GM19328 (cell line): ENCODE measurements around the gene HTT.
A peak's percentile ranks its signal among the peaks of the same experiment; 100 is the strongest.
"Not testable (repeated sequence)": the region's sequence is repeated elsewhere in the genome, so short reads cannot be mapped to it uniquely, and the experiment has no call there.

ENCODE experiments used
- ATAC-seq: cut with Tn5 transposase; IDR thresholded peaks from one replicate; pipeline ENCODE4 v1.9.1; 2021; ENCODE audit warnings: mild to moderate bottlenecking, moderate library complexity; ENCODE audit not compliant: unreplicated experiment

HTT gene

DNA sequence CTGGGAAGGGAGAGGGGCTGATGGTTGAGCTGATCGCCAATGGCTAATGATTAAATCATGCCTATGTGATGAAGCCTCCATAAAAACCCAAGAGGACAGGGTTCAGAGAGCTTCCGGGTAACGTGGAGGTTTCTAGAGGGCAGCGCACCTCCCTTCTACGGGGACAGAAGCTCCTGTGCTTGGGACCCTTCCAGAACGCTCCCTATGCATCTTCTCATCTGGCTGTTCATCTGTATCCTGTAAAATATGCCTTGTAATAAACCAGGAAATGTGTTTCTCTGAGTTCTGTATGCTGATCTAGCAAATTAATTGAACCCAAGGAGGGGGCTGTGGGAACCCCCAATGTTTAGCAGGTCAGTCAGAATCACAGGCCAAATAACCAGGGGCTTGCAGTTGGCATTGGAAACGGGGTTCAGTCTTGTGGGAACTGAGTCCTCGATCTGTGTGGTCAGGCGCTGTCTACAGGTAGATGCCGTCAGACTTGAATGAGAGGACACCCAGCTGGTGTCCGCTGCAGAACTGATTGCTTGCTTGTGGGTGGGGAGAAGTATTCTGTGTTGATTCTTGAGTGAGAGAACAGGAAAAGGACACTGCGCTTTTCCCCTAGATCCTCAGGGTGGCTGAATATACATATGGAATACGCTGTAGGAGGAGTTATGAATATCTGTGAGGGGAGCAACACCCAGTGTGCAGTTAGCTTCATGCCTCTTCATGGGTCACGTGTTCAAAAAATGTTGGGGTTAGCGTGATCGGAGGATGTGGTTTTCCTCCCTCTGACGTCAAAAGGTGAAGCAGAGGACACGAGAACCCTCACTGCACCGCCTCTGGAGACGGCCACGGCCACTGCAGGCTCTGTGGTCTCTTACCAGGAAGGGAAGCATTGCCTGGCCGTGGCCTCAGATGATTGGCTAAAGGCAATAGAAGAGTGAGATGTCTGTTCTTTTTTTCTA lies 29.3 kb upstream of the HTT start:
- no peak for ATAC-seq

DNA sequence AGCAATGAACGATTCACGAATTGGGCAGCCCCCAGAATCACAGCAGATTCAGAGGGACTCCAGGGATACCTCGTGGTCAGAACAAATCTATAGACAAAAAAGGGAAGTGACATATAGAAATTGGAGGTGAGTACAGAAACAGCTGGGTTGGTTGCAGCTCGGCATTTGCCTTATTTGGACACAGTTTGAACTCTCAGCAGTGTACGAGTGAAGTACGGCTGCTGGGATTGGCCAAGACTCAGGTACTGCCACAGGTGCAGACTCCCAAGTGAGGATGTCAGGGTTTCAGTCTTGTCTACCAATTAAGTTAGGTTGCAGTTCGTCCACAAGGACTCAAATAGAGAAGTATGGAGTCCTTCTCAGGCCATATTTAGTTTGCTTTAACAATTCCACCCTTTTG lies 28.3 kb upstream of the HTT start:
- ATAC-seq = no peak

DNA sequence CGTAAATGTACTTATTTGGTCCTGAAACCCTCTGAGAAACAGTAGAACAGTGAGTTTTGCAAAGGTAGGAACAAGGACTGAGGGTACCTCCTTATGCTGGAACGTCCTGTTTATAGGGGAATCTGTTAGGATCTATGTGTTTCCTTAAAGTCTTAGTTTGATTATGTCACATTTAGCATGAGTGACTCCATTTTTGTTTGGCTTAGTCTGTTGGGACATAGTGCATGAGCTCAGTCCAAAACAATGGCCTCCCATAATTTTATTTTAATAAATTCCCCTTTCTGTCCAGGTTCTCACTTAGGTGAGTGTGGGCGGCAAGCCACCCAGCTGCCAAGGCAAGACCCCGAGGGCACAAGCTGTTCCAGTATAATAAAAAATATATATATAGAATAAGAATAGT lies 27.9 kb upstream of the HTT start:
- ATAC-seq = no peak

GRCh38 chr4:3047464-3048286 lies 26.8 kb upstream of the HTT start:
- ATAC-seq = peak; percentile 97

- not testable (repeated sequence) for ATAC-seq
Observed at GRCh38 chr4:3051141-3051897, 23.2 kb upstream of the HTT start.

- no peak for ATAC-seq
Observed at GRCh38 chr4:3054169-3054759, 20.2 kb upstream of the HTT start.

DNA sequence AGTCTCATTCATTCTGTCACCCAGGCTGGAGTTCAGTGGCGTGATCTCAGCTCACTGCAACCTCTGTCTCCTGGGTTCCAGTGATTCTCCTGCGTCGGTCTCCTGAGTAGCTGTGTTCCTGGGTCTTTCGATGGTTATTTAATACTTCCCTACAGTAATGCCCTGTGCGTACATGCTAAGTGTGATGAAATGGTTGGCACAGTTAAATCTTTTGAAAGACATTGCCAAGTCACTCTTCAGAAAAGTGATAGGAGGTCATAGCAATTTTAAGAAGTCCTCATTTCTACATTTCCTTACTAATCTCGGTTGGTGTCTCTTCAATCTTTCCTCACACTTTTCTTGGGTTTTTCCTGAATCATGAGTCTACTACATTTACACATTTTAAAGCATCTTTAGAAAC lies 14.5 kb upstream of the HTT start:
- no peak for ATAC-seq

DNA sequence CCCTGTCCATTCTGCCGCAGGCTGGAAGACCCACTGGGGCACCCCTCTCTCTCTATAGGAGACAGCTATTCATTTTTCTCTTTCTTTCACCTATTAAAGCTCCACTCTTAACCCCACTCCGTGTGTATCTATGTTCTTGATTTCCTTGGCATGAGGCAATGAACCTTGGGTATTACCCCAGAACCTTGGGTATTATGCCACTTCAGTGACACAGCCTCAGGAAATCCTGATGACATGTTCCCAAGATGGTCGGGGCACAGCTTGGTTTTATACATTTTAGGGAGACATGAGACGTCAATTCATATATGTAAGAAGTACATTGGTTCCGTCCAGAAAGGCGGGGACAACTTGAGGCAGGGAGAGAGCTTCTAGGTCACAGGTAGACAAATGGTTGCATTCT lies 13.5 kb upstream of the HTT start:
- ATAC-seq = no peak

DNA sequence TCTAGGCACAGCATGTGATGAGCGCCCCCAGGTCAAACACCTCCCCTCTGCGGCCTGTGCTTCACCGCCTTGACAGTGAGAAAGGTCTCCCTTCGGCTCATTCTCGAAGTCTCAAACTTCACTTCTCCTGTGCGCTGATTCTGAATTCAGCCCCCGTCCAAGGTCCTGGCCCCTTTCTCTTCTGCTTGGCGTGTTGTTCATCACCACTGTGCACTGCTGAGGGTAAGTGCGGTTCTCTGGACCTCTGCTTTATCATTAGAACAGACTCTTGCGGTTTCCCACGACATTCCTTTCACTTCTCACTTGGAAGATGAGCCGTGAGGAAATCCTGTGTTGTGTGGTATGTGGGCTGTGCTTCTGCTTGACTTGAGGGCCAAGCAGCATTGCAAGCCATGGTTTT lies 12.0 kb upstream of the HTT start:
- ATAC-seq = no peak

GRCh38 chr4:3065551-3065950 lies 8.9 kb upstream of the HTT start:
- ATAC-seq = no peak

DNA sequence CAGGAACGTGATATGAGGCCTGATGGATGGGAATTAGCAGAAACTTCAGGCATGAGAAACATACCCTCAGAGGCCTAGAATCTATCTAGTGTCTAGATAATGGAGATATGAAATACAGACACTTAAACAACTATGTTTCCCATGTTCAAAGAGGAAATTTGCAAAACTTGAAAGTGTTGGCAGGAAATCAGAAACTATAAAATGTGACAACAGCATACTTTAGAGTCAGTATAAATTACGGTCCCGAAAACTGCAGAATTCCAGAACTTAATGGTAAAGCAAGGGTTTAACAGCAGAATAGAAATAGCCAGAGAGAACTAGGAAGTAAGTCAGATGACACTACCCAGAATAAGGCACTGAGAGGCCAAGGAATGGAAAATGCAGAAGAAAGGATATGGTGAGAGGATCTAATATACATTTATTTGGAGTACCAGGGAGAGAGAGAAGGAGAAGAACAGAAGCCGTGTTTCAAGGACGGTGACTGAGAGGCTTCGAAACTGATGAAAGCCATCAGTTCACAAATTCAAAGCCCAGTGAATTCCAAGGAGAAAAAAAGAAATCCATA lies 7.6 kb upstream of the HTT start:
- ATAC-seq = no peak

- no peak for ATAC-seq
Observed at GRCh38 chr4:3067473-3068001, 6.9 kb upstream of the HTT start.

GRCh38 chr4:3069661-3070199 lies 4.8 kb upstream of the HTT start:
- ATAC-seq = no peak

- no peak for ATAC-seq
Observed at GRCh38 chr4:3070709-3071500, 3.6 kb upstream of the HTT start.

DNA sequence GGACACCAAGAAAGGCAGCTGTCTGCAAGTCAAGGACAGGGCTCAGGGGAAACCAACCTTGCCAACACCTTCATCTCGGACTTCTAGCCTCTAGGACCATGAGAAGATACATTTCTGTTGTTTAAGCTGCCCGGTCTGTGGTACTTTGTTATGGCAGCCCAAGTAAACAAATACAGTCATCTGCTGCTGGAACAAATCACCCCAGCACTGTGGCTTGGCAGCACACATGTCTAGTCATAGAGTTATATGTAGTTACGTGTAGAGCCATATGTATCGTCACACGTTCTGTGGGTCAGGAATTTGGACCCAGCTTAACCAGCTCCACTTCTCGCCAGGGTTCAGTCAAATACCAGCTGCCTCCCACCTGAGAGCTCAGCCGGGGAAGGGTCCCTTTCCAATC lies 2.7 kb upstream of the HTT start:
- ATAC-seq = no peak

- peak; percentile 26 for ATAC-seq
Observed at GRCh38 chr4:3073158-3074077, 1.1 kb upstream of the HTT start.

GRCh38 chr4:3074846-3075651 lies 568 bp downstream of the HTT start:
- ATAC-seq = no peak
